NCI-H510A (cell line): ENCODE measurements around the gene DDX31.
"Not testable (repeated sequence)": the region's sequence is repeated elsewhere in the genome, so short reads cannot be mapped to it uniquely, and the experiment has no call there.

Source experiments
- DNase-seq: peaks from one replicate; lab custom pipeline; 2025; lab: John Stamatoyannopoulos, UW

DDX31 gene

GRCh38 chr9:132578367-132578932 is 91.3 kb downstream of the DDX31 start:
- DNase-seq, result no peak

GRCh38 chr9:132577119-132577518 is 92.7 kb downstream of the DDX31 start:
- no peak for DNase-seq

- DNase-seq, result no peak
Observed at GRCh38 chr9:132575811-132576210, 94.0 kb downstream of the DDX31 start.

GRCh38 chr9:132575005-132575609 is 94.7 kb downstream of the DDX31 start:
- DNase-seq, result peak; percentile 74

- DNase-seq, result no peak
Observed at GRCh38 chr9:132572921-132573320, 96.9 kb downstream of the DDX31 start.

- no peak for DNase-seq
Observed at GRCh38 chr9:132571806-132572600, 97.8 kb downstream of the DDX31 start.

- not testable (repeated sequence) for DNase-seq
Observed at GRCh38 chr9:132568787-132569186, 101.0 kb downstream of the DDX31 start.

- no peak for DNase-seq
Observed at GRCh38 chr9:132564526-132564925, 105.3 kb downstream of the DDX31 start.

GRCh38 chr9:132562306-132562573 is 107.5 kb downstream of the DDX31 start:
- no peak for DNase-seq

GRCh38 chr9:132560616-132561202 is 109.1 kb downstream of the DDX31 start:
- peak; percentile 37 for DNase-seq

GRCh38 chr9:132559711-132560110 is 110.1 kb downstream of the DDX31 start:
- no peak for DNase-seq

GRCh38 chr9:132557159-132557558 is 112.6 kb downstream of the DDX31 start:
- DNase-seq, result no peak

GRCh38 chr9:132556714-132557113 is 113.1 kb downstream of the DDX31 start:
- DNase-seq, result no peak

GRCh38 chr9:132556235-132556634 is 113.5 kb downstream of the DDX31 start:
- no peak for DNase-seq

- DNase-seq, result no peak
Observed at GRCh38 chr9:132555528-132555927, 114.3 kb downstream of the DDX31 start.

- no peak for DNase-seq
Observed at GRCh38 chr9:132554755-132555154, 115.0 kb downstream of the DDX31 start.

GRCh38 chr9:132552041-132552440 is 117.7 kb downstream of the DDX31 start:
- DNase-seq, result no peak

- DNase-seq, result no peak
Observed at GRCh38 chr9:132551556-132551955, 118.2 kb downstream of the DDX31 start.

- DNase-seq, result no peak
Observed at GRCh38 chr9:132548751-132549640, 120.8 kb downstream of the DDX31 start.

- DNase-seq, result no peak
Observed at GRCh38 chr9:132547976-132548730, 121.6 kb downstream of the DDX31 start.

- no peak for DNase-seq
Observed at GRCh38 chr9:132547436-132547835, 122.3 kb downstream of the DDX31 start.
